ENCODE data around the gene KEL.
"Not testable (repeated sequence)": the region's sequence is repeated elsewhere in the genome, so short reads cannot be mapped to it uniquely, and the experiment has no call there.

The KEL gene

GRCh38 chr7:142961973-142962926 is at the start of gene KEL:
Gene KEL (minus strand): TSS chr7:142962363. CDS start chr7:142962206, 157 bp downstream.
- DNase-seq = no peak

DNA sequence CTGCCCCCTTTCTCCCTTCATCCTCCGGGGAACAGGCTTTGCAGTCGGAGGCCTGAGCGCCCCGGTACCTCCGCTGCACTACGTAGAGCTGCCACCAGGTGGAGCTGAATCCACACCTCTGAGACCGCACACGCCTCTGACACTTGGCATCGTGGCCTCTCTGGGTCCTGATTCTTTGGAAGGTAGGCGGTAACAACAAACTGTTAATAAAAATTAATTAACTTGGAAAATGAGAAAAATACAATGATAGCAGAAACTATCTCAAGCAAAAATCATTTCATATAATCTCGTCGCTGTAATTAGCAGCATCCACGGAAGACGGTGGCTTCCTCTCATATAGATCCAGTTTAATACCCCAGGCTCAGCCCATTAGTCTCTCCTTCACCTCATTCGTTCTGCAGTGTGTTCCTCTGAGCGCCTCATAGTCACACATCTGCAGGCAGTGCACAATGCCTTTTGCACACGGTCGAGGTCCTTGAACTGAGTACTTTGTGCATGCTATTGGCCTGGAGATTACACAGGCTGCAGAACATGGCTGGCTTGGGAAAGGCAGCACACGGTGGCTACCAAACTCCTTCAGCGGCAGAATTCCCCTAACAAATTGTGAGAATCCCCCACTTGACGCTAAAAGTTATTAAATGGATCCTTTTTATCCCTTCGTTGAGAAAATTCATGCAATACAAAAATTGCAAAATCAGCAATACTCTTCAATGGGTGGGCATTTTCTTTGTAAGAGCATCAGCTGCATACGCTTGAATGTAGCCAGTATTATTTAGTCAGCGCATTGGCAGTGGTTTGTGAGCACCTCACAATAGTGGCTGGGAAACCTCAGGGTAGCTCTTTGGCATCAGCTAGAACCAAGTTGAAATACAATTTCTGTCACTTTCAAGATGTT is 46.1 kb upstream of the KEL start:
- DNase-seq = peak in 12 of 14 donors; percentile 9 to 79 (median 52)

GRCh38 chr7:143005632-143006260 is 43.6 kb upstream of the KEL start:
- DNase-seq = no peak

GRCh38 chr7:143003393-143004051 is 41.4 kb upstream of the KEL start:
- peak in 2 of 14 donors; percentile 1 to 13 for DNase-seq

DNA sequence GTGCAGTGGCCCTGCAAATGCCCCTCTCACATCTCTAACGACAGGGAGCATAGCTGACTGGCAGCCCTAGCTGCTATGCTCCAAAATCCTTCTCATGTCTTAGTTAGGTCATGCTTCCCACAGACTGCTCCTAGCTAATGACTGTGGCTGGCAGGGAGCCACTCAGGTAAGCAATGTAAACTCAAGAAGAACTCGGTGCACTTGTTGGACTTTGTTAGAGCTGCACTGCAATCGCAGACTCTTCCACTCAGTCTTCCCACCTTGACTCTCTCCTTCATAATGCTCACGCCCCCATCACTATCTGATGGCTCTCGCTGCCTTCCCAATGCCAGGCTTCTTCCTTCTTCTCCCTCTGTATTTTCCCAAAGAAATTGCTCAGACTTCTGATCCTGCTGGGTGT is 40.7 kb upstream of the KEL start:
- no peak for DNase-seq

GRCh38 chr7:143002106-143002505 is 39.9 kb upstream of the KEL start:
- no peak for DNase-seq

DNA sequence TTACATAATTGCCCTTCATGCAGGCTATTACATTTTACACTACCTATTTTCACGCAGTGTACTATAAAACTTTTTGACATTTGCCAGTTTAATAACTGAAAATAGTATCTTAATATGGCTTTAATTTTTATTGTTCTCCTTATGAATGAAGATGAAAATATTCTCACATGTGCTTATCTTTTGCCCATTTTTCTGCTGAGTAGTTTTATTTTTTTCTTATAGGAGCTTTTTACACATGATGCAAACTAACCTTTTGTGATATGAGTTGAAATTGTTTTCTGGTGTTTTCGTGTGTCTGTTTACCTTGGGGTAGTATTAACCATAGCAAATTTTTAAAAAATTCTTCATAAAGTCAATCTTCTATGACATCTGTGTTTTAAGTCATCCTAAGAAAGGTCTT is 38.5 kb upstream of the KEL start:
- DNase-seq = no peak

- DNase-seq = no peak
Measured at GRCh38 chr7:142999793-143000192, 37.6 kb upstream of the KEL start.

GRCh38 chr7:142998966-142999365 is 36.8 kb upstream of the KEL start:
- no peak for DNase-seq

DNA sequence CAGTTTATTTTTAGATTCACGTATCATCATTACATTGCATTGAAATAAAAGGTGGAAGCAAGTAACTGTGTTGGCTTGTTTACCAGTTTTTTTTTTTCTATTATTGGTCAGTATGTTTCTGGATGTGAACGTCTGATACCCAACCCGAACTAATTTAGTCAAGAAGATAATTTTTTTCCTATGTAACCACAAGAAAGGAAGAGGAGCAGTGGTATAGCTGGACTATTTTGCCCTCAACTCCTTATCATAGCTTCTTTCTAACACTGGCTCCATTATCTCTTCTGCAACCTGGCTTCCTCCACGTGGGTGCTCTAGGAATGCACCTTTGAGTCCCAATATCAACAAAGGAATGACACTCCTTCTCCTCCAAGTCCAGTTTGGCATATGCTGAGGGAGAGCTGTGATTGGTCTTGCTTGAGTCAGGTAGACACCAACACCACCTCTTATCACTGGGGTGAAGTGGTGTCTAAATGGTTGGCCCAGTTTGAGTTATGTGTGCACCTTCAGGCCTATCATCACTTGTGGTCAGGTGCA is 35.4 kb upstream of the KEL start:
- DNase-seq = no peak

GRCh38 chr7:142992427-142992826 is 30.3 kb upstream of the KEL start:
- DNase-seq = no peak

DNA sequence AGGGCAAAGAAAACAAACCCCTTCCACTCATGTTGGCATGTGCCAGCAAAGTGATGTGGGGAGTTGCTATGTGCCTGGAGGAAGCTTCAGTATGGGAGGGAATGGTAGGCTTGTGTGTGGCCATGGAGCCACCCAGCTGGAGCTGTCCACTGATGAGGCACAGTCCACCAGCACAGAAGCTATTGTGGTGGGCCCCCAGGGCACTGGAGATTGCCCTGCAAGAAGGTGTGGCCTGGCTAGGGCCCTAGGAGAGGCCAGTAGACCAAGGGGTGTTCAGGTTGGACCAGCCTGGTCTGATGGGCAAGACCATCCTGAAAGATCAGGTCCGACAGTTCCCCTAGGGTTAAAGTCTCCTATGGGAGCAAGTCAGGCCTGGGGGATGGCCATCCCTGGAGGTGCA is 22.1 kb upstream of the KEL start:
- DNase-seq = no peak

- no peak for DNase-seq
Measured at GRCh38 chr7:142983825-142984224, 21.7 kb upstream of the KEL start.

DNA sequence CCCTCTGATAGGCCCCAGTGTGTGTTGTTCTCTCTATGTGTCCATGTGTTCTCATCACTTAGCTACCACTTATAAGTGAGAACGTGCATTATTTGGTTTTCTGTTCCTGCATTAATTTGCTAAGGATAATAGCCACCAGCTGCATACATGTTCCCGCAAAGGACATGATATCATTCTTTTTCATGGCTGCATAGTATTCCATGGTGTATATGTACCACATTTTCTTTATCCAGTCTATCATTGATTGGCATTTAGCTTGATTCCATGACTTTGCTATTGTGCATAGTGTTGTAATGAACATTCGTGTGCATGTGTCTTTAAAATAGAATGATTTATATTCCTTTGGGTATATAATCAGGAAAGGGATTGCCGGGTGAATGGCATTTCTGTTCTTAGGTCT is 16.2 kb upstream of the KEL start:
- DNase-seq = not testable (repeated sequence)

GRCh38 chr7:142974626-142975025 is 12.5 kb upstream of the KEL start:
- DNase-seq = no peak

DNA sequence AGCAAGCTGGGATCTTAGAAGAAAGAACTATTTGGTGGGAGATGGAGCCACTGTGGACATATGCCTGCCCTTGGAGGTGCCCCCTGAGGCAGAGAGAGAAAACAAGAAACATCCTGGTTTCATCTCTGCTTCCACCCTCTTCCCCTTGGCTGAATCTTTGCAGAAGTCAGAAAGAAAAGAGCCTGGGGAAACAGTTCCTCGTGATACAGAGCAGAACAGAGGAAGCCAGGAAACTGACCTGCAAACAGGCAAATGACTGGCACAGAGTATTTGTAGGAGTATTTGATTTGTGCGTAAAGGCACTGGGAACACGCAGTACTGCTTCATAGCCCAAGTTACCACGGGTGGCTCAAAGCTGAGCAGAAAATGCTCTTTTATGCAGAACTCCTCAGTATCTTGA is 7.0 kb upstream of the KEL start:
- DNase-seq = no peak

GRCh38 chr7:142968229-142968628 is 6.1 kb upstream of the KEL start:
- DNase-seq = no peak

DNA sequence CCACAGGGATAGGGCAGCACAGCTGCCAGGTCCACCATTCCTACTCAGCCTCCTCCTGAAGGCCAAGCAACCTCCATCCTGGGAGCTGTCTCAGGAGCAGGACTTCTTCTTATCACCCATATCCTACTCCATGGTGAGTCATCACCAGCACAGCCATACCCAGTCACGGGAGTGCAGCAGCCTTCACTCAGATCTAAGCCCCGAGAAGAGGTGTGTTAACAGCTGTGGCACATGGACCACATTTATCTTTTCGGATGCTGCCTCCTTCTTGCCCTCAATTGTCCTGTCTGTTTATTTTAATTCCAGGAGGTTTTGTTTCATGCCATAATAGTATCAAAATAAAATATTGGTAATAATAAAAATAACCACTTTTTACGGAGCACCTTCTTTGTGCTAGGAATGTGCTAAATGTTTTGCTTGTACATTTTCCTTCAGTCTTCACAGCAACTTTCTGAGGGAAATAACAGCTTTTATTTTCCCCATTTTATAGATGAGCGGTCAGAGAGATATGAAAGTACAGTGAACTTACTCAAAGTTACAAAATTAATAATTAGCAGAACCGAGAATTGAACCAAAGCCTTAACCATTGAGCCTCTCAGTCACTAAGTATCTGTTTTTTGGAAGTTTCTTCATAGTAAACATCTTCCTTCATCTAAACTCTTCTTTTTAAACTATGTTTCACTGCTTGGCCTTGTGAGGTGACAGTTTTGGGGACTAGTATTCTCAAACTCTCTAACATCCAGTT is 2.5 kb upstream of the KEL start:
- DNase-seq = no peak

DNA sequence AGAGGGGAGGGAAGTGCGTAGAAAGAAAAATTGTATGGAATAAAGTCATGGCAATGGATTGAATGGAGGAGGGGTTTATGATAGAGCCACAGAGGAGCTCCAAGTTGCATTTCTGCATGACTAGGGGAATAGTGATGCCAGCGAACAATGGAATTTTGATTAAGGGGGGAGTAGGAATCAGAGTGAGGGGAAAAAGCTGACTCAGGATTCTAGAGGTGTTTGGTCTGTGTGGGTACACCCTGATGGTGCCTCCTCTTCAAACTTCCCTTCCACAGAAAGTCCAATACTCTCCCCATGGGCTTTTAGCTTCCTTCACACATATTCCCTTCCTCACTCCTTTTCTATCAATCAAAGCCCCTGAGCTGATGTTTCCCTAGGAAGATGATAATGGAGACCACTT is 1.8 kb upstream of the KEL start:
- DNase-seq = no peak

GRCh38 chr7:142962991-142963390 is 828 bp upstream of the KEL start:
- DNase-seq = no peak

DNA sequence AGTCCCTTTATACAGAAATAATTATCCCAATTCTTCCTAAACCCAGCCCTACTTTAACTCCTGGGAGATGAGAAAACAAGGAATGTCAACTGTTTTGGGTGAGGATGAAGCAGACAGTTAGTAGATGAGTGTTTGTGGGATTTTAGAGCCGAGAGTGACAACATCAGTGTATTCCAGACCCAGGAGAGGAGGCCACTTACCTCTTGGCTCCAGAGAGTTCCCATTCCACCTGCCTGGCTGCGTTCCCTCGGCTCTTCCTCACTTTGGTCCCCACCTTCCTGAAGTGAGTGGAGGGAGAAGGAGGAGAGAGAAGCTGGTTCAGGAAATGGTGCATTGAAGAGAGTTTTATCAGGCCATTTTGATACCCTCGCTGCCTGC is 579 bp downstream of the KEL start:
- DNase-seq = no peak

Measured in C1 segment of cervical spinal cord (tissue), 14 donors.